Measurements from ENCODE around the gene DDX52.

GRCh38 chr17:37604556-37604955, 38.7 kb downstream of the DDX52 start:
- TF ChIP-seq POLR2A (IDR thresholded peaks at IDR 0.05; ENCODE audit: insufficient read depth in 1 of 2, low read depth in 2 of 2, low read length in 2 of 2) = no peak
- no peak for TF ChIP-seq ATF3 (CRISPR knock-in tag; IDR thresholded peaks at IDR 0.05)
- TF ChIP-seq ELK4 (CRISPR knock-in tag; IDR thresholded peaks at IDR 0.05; ENCODE audit: borderline replicate concordance) = no peak
- TF ChIP-seq MYC (CRISPR knock-in tag; IDR thresholded peaks at IDR 0.05; ENCODE audit: borderline replicate concordance) = no peak
- no peak for TF ChIP-seq PITX1 (CRISPR knock-in tag; IDR thresholded peaks at IDR 0.05)
- TF ChIP-seq ZNF747 (CRISPR knock-in tag; IDR thresholded peaks at IDR 0.05; ENCODE audit: borderline replicate concordance) = no peak
- TF ChIP-seq LBX2 (CRISPR knock-in tag; IDR thresholded peaks at IDR 0.05; ENCODE audit: borderline replicate concordance) = no peak

Measured in HepG2 (cell line).